NCI-H1092 (cell line): ENCODE results near the gene SCGB1C1.
"Not testable (repeated sequence)": the region's sequence is repeated elsewhere in the genome, so short reads cannot be mapped to it uniquely, and the experiment has no call there.

Experiments
- DNase-seq: peaks from one replicate; lab custom pipeline; 2025; lab: John Stamatoyannopoulos, UW

SCGB1C1 gene

DNA sequence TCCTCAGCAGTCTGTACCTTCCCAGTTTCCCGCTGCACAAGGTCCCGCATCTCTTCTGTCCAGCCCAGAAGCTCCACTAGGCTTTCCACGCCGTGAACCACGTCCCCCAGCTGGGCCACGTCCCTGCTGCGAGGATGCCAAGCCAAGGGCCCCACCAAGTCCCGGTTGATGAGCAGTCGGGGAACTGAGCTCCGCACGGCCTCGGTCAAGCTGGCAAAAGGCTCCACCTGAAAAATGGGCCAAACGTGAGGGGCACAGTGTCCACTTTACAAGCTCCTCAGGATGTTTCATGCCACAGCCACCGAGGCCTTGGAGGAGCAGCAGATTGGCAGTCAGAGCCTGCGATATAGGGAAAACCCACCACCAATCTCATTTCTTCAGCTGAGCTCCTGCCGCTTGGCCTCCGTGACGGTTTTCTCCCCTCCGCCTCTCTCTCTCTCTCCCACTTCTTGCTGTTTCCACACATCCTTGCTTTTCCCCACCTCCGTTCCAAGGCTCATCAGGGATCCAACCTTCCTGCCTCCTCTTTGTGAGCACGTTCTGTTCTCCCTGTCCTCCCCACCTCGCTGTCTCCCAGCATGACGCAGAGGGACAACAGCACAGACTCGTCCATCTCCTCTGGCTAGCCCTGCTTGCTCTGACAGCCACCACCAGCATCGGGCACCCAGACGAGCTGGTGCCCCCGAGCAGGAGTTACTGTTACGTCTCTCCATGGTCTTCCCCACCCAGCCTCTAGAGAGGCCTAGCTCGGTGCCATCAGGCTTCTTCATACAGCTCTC lies 26.1 kb downstream of the SCGB1C1 start:
- DNase-seq, result no peak

GRCh38 chr11:220641-221215 lies 27.9 kb downstream of the SCGB1C1 start:
- not testable (repeated sequence) for DNase-seq

DNA sequence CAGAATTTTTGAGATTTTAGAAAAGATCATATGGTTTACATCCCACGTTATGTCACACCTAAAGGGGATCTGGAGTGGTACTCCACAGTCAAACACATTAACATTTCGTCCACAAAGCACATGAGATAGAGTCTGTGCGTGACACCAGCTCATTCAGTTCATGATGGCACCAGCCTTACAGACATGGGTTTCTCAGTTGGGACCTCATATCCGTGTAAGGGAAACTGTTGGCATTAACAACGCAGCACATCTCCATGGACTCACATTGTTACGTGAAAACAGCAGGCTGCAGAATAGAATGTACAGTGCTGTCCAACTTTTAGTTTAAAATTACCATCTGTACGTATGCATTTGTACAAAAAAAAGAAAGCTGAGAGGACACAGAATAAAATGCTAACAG lies 28.7 kb downstream of the SCGB1C1 start:
- no peak for DNase-seq

DNA sequence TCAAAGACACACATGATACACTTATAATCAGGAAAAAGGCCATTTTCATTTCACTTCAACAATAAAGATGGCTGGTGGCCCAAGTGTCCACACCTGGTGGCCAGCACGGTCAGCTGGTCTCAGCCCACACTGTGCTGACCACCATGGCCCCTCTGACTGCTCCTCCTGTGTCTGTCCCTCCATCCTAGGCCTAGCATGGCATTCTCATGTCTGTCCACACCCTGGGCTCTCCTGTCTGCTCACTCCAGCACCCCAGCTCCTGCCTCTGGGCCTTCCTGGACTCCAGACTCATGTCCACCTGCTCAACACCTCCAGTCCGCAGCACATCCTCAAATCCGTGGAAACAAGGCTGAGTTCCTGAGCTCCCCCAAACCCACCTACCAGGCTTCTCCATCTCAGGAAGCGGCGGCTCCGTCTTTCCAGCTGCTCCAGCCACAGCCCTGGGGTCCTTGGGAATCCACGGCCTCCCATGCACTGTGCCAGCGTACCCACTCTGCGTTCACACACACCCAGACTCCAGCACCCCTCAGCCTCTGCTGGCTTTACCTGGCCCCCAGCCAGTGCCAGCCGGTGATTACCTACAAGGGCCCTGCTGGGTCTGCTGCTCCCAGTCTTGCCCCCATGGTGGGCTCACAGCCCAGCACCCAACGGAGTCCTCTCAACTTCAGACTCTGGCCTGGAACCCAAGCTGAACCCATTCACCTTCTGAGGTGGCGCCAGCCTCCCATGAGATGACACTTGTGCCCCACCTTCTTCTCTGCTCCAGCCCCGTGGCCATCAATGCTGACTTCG lies 29.3 kb downstream of the SCGB1C1 start:
- no peak for DNase-seq

- DNase-seq, result no peak
Observed at GRCh38 chr11:223026-223789, 30.3 kb downstream of the SCGB1C1 start.

DNA sequence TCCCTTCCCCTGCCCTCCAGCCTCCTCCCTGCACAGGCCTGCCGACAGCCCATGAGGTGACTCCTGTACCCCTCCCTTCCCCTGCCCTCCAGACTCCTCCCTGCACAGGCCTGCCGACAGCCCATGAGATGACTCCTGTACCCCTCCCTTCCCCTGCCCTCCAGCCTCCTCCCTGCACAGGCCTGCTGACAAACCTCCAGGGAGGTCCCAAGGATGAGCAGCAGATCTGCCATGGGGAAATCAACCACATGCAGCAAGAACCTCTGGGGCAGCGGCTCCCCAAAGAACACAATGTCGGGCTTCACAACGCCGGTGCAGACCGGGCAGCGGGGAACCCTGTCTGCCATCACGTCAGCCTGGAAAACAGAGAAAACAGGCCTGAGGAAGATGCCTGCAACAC lies 31.0 kb downstream of the SCGB1C1 start:
- DNase-seq, result no peak

DNA sequence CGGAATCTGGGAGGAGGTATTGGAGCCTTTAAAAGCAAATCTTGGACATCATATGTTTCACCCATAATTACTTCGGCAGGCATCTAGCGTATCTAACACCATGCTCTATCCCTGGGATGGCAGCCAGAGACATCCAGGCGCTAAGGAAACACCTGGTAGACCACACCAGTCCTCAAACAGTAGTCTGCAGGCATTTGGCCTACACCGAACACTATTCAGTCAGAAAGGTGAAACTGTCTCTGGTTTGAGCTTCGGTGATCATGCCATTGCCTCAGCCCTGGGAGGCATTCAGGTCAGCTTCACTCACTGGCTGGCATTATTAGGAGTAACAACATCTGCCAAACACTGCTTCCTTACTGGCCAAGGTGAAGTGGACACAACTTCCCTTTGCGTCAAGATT lies 31.5 kb downstream of the SCGB1C1 start:
- no peak for DNase-seq

DNA sequence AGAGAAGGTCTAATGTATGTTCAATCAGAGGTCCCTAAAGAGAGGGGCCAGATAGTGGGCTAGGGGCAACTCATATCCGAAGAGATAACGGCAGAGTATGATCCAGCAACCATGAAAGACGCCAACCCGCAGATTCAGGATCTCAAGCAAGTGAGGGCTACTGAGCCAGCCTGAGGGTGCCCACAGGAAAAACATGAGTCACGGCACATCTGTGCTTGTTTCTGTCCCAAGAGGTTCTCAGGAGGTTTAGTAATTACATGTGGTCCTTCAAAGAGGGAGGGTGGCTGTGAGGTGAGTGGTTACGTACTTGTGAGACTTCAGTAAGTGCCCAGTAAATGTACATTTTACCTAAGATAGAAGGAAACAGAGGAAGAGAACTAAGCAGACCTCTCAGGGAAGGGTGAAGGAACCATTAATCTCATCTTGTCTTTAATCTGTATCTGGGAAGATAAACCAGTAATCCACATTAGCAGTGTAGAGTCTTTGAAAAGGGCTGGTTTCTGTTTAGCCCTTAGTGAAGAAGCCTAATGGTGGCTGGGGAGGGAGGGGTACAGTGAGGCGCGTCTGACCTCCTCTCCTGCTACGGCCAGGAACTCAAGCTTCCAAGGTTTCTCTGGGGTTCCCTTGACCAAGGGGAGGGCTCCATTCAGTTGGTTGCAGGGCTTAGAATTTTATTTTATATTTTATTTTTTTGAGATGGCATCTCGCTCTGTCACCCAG lies 33.0 kb downstream of the SCGB1C1 start:
- no peak for DNase-seq

DNA sequence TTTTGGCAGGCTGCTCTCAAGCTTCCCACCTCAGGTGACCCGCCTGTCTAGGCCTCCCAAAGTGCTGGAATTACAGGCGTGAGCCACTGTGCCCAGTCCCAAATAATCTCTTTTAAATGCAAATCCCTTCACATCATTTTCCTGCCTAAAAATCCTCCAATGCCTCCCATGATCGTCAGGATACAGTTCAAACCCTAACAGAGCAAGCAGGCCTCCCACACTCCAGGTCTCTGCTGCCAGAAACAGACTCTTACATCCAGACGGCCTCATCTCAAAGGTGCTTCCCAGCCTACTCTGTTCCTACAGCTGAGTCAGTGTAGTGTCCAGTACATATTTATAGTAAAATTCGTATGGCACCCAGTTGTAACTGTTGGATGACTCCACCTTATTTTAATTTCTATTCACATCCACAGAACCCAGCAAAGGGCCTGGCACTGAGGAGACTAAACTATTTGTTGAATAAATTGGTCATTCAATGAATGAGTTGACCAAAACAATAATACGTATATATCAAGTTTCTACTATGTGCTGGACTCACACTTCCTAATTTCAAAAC lies 35.0 kb downstream of the SCGB1C1 start:
- no peak for DNase-seq

GRCh38 chr11:230431-230830 lies 37.6 kb downstream of the SCGB1C1 start:
- no peak for DNase-seq

- DNase-seq, result no peak
Observed at GRCh38 chr11:232783-233565, 40.1 kb downstream of the SCGB1C1 start.

- DNase-seq, result no peak
Observed at GRCh38 chr11:235180-235579, 42.3 kb downstream of the SCGB1C1 start.

DNA sequence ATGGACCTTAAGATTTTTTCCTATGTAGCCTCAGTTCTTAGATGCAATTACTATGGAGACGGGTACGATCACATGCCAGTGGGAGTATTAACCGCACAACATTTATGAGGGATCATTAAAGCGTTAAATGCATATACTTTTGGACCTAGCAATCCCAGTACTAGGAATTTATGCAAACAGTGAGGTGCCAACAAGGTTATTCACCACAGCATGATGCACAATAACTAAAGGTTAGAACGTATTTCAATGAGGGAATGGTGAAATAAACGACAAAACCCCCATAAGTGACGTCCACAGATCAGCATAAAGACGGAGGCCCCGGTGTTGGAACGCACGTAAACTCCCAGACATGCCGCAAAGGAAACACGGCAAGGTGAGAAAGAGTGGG lies 42.7 kb downstream of the SCGB1C1 start:
- no peak for DNase-seq

DNA sequence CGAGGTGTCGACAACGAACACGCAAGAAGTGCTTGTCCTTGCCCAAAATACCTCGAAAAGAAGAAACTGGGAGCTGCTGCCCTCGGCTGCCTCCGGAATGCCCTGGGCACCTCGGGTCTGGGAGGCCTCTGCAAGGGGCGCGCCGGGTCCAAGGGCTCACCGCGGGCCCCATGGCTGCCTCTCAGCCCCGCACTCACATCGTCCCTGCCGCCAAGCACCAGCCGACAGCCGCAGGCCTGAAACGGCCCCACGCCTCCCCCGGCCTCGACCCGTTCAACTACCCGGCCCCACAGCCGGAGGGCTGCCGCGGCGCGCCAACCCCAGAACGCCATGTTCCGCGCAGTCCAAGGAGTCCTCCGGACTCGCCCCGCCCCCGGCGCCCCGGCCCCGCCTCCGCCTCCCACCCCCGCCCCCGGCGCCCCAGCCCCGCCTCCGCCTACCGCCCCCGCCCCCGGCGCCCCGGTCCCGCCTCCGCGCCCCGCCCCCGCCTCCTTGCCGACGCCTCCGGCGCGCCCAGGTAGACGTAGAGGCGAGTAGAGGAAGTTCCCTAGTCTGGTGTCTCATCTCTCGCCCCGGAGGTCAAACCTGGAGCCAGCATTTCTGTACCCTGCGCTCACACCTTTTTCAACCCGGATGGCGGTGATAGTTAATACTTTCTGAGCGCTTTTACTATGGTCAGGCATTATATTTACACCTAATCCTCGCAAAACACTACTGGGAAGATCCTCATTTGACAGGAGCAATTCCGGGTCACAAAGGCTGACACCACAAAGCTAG lies 43.3 kb downstream of the SCGB1C1 start, which contains the start of gene SIRT3:
TSS of gene SIRT3 (minus strand) at position 346 of the 777 bp plus-strand sequence. CDS start at position 332, 14 bp downstream.
- DNase-seq, result peak; percentile 64

- peak; percentile 66 for DNase-seq
Observed at GRCh38 chr11:236774-237767, 44.2 kb downstream of the SCGB1C1 start, which contains the start of gene PSMD13. PSMD13 (plus strand) TSS chr11:236976; CDS start chr11:237050, 74 bp downstream.

DNA sequence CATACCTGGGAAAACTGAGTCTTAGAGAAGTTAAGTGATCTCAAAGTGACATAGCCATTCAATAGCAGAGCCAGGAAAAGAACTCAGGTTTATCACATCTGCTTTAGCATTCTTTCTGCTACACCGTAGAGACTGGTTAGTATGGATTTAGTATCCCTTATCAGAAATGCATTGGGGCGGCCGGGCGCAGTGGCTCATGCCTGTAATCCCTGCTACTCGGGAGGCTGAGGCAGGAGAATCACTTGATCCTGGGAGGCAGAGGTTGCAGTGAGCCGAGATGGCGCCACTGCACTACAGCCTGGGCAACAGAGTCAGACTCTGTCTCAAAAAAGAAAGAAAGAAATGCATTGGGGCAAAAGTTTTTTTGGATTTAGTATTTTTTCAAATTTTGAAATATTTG lies 45.5 kb downstream of the SCGB1C1 start:
- DNase-seq, result not testable (repeated sequence)

GRCh38 chr11:240315-240714 lies 47.4 kb downstream of the SCGB1C1 start:
- DNase-seq, result no peak

DNA sequence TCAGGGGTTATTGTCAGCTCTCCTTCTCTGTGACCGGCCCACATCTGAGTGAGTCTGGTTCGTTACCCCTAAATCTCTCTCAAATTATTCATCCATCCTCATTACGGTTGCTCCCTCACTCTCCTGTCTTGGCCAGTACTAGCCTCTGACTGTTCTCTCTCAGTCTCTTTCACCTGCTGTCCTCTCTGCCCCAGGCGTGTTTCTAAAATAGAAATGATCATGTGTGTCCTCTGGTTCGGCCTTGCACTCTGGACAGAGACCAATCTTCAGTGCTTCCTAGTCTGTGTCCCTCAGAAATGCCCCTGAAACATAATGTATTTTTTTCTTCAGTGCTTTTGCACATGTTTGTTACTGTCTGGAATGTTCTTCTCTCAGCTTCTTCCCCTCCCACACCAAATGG lies 48.8 kb downstream of the SCGB1C1 start:
- no peak for DNase-seq
